NT2/D1 (cell line): ENCODE data around the gene AOAH.

Source experiments
- DNase-seq: peaks from one replicate; pipeline ENCODE4 v3.0.0-alpha.2; 2011; ENCODE audit warnings: low read depth, low spot score
- H3K27me3 ChIP-seq: 2 replicates; pipeline ENCODE4 v1.6.0; 2011; ENCODE audit warnings: mild to moderate bottlenecking; ENCODE audit not compliant: insufficient read length, insufficient read depth
- H3K36me3 ChIP-seq: 2 replicates; pipeline ENCODE4 v1.6.1; 2011; ENCODE audit warnings: mild to moderate bottlenecking, low read length, mixed read lengths; ENCODE audit not compliant: insufficient read depth, insufficient read length
- H3K4me1 ChIP-seq: 2 replicates; pipeline ENCODE4 v1.5.1; 2011; ENCODE audit not compliant: insufficient read depth, insufficient read length
- H3K4me3 ChIP-seq: 2 replicates; pipeline ENCODE4 v1.5.1; 2011; ENCODE audit warnings: low read depth; ENCODE audit not compliant: insufficient read length
- H3K9ac ChIP-seq: 2 replicates; pipeline ENCODE4 v1.6.0; 2011; ENCODE audit warnings: low read depth; ENCODE audit not compliant: insufficient read length
- H3K9me3 ChIP-seq: 2 replicates; pipeline ENCODE4 v1.5.1; 2011; ENCODE audit warnings: mild to moderate bottlenecking, low read length; ENCODE audit not compliant: insufficient read depth
- SUZ12 ChIP-seq: IDR thresholded peaks from 2 replicates; pipeline ENCODE4 v1.6.1; 2011; ENCODE audit not compliant: insufficient read length, insufficient read depth; ENCODE audit errors: extremely low read depth
- YY1 ChIP-seq: IDR thresholded peaks from 2 replicates; pipeline ENCODE4 v1.6.1; 2011; ENCODE audit not compliant: insufficient read length, insufficient read depth
- ZNF274 ChIP-seq: IDR thresholded peaks from 2 replicates; pipeline ENCODE4 v1.6.1; 2011; ENCODE audit warnings: mild to moderate bottlenecking, low read depth, low read length

Gene AOAH

GRCh38 chr7:36600869-36601530, 123.3 kb downstream of the AOAH start:
- Histone ChIP-seq H3K4me3 (no peak overlapping the region), H3K36me3 (no peaks in the 10 kb centered on the region), H3K9me3 (no peaks in the 10 kb centered on the region), H3K4me1 (no peaks in the 10 kb centered on the region), H3K27me3 (no peaks in the 10 kb centered on the region), H3K9ac (no peak overlapping the region)
- TF ChIP-seq ZNF274 (no peak), YY1 (no peak), SUZ12 (no peak)
- DNase-seq = no peak

GRCh38 chr7:36600314-36600682, 124.0 kb downstream of the AOAH start:
- Histone ChIP-seq H3K27me3 (no peaks in the 10 kb centered on the region), H3K4me1 (no peaks in the 10 kb centered on the region), H3K36me3 (no peaks in the 10 kb centered on the region), H3K9me3 (no peaks in the 10 kb centered on the region), H3K9ac (no peak overlapping the region), H3K4me3 (no peak overlapping the region)
- TF ChIP-seq ZNF274 (no peak), YY1 (no peak), SUZ12 (no peak)
- DNase-seq = no peak

GRCh38 chr7:36599645-36600313, 124.5 kb downstream of the AOAH start:
- TF ChIP-seq ZNF274 (no peak), SUZ12 (no peak), YY1 (no peak)
- H3K4me1 ChIP-seq = no peaks in the 10 kb centered on the region
- DNase-seq = no peak

GRCh38 chr7:36598054-36598674, 126.1 kb downstream of the AOAH start:
- no peaks in the 10 kb centered on the region for H3K36me3 ChIP-seq
- H3K4me1 ChIP-seq = no peaks in the 10 kb centered on the region
- no peak for TF ChIP-seq YY1
- no peak for TF ChIP-seq SUZ12
- no peak for TF ChIP-seq ZNF274
- DNase-seq = no peak
- H3K9me3 ChIP-seq = no peaks in the 10 kb centered on the region
- H3K27me3 ChIP-seq = no peaks in the 10 kb centered on the region
- H3K9ac ChIP-seq = no peak overlapping the region
- H3K4me3 ChIP-seq = no peak overlapping the region

More at GRCh38 chr7:36599645-36600313, 124.5 kb downstream of the AOAH start:
- H3K36me3 ChIP-seq = no peaks in the 10 kb centered on the region
- no peak overlapping the region for H3K4me3 ChIP-seq
- H3K9me3 ChIP-seq = no peaks in the 10 kb centered on the region
- H3K27me3 ChIP-seq = no peaks in the 10 kb centered on the region
- no peak overlapping the region for H3K9ac ChIP-seq

GRCh38 chr7:36597090-36597773, 127.1 kb downstream of the AOAH start:
- no peak for TF ChIP-seq SUZ12
- no peak for TF ChIP-seq YY1
- TF ChIP-seq ZNF274 = no peak
- Histone ChIP-seq H3K9me3 (no peaks in the 10 kb centered on the region), H3K27me3 (no peaks in the 10 kb centered on the region), H3K9ac (no peak overlapping the region), H3K4me1 (no peaks in the 10 kb centered on the region), H3K36me3 (no peaks in the 10 kb centered on the region), H3K4me3 (no peak overlapping the region)
- no peak for DNase-seq

GRCh38 chr7:36594445-36594844, 129.8 kb downstream of the AOAH start:
- no peaks in the 10 kb centered on the region for H3K27me3 ChIP-seq
- TF ChIP-seq SUZ12 (no peak), YY1 (no peak), ZNF274 (no peak)
- no peaks in the 10 kb centered on the region for H3K9me3 ChIP-seq
- no peaks in the 10 kb centered on the region for H3K36me3 ChIP-seq
- H3K4me1 ChIP-seq = no peaks in the 10 kb centered on the region
- DNase-seq = no peak
- H3K4me3 ChIP-seq = no peak overlapping the region
- H3K9ac ChIP-seq = no peak overlapping the region

- Histone ChIP-seq H3K27me3 (no peaks in the 10 kb centered on the region), H3K36me3 (no peaks in the 10 kb centered on the region), H3K4me3 (no peak overlapping the region), H3K9ac (no peak overlapping the region), H3K9me3 (no peaks in the 10 kb centered on the region), H3K4me1 (no peaks in the 10 kb centered on the region)
- TF ChIP-seq SUZ12 (no peak), YY1 (no peak), ZNF274 (no peak)
- no peak for DNase-seq
Measured at GRCh38 chr7:36591636-36592035, 132.7 kb downstream of the AOAH start.
